HG03571 (cell line): ENCODE measurements around the gene APOL2.
"Not testable (repeated sequence)": the region's sequence is repeated elsewhere in the genome, so short reads cannot be mapped to it uniquely, and the experiment has no call there.

ENCODE experiments used
- ATAC-seq: cut with Tn5 transposase; IDR thresholded peaks from one replicate; pipeline ENCODE4 v1.9.1; 2021; ENCODE audit not compliant: unreplicated experiment

APOL2 gene

DNA sequence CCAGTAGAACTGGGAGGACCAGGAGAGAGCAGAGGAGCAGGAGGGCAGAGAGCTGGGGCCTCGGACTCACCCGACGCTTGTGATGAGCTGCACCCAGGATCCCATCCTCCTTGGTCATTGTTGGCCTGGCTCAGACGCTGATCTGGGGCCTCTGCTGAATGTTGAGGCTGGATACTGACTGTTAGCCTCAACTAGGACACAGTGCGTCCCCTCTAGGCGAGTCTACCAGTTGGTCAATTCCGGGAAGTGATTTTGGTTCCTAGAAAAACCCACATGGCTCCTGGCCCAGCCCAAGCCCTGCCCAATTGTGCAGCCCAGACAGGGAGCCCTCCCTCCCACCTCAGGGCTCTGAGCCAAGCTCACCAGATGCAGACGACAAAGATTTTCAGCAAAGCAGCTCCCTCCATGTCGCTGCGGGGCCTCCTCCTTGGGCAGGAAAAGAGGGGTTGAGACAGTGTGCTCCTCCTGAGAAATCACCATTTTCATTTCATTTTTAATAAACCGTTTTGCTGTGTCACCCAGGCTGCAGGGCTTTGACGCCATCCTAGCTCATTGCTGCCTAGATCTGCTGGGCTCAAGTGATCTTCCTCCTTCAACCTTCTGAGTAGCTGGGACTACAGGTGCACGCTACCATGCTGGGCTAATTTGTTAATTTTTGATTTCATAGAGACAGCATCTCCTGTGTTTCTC is 37.6 kb downstream of the APOL2 start, which contains the start of gene APOL4:
APOL4 (minus strand) TSS at position 180 of the 690 bp plus-strand sequence; CDS start at position 105, 75 bp downstream.
- ATAC-seq: no peak

DNA sequence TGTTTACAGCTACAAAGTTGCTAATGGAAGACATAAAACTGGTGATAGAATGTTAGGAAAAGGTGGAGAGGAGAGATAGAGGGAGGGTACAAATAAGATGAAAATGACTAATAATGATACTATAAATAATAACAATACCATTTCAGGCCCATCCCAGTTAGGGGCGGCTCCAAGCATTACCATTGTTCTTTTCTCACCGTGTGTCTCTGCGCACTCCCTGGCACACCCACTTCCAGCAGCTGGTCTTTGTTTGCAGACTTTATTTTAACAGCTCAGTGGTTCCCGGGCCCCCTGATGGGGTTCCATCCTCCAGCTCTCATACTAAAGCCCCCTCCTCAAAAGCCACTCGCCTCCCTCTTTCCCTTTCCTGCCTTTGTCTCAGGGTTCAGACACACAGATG is 38.3 kb downstream of the APOL2 start:
- not testable (repeated sequence) for ATAC-seq

DNA sequence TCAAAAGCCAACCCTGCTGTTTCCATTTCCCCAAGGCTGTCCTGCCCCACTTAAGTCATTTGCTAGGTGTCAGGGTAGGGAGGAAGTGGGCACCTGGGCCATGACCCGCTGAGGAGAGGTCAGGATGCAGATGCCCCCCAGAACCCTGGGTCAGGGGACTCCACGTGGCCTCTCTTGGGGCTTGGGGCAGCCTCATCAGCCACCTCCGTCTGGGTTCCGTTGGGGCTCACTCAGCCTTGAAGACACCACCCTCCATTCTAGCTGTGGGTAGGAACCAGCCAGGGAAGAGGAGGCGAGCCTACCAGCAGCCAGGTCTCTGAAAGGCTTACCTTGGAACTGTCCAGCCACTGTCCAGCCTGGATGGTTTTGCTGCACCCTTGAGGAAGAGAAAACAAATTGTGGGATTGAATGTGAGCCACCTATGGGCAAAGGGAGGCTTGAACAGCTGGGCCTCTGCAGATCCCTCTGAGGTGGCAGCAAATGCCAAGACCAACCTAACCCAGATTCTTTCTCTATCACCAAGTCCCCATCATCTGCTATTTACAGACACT is 40.3 kb downstream of the APOL2 start:
- ATAC-seq: no peak

DNA sequence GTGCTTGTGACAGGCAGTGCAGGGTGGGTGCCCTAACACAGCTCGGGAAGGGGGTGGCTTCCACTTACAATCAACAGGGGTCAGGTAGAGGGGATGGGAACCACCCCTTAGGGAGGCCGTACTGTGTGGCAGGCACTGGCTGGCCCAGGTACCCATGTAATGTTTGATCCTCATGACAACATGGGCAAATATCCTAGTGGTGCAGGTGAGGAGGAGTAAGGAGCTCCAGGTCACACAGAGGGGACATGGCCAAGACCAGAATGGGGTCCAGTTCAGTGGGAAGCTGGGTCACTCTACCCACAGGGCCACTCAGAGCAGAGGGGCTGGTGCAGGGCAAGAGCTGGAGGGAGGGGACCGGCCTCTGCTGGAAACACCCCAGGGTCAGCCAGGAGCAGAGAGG is 40.8 kb downstream of the APOL2 start:
- no peak for ATAC-seq

DNA sequence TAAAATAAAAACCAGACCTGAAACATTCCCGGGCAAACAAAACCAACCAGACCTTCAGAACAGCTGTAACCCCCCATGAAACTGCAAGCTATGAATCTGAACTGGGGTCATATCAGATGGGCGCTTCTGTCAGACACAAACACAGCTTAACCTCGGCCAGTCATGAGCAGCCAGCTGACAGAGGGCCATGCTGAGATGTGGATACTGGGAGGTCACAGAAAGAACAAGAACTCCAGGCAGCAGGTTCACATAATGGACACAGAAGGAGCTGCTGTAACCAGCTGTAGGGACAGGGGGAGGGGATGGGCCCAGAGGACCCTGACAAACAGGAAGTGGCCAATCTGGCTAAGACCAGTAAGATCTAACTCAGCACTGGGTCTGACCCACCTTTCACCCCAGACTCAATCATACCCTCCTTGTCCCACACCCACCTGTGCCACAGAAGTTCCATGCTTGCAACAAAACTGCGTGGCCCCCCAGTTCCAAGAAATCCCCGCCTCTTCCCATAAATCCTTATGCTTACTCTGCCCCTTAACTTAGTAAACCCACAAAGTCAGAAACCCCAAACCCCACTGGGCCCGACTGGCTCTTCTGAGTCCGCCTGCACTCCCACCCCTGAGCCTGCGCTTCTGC is 41.7 kb downstream of the APOL2 start:
- no peak for ATAC-seq

DNA sequence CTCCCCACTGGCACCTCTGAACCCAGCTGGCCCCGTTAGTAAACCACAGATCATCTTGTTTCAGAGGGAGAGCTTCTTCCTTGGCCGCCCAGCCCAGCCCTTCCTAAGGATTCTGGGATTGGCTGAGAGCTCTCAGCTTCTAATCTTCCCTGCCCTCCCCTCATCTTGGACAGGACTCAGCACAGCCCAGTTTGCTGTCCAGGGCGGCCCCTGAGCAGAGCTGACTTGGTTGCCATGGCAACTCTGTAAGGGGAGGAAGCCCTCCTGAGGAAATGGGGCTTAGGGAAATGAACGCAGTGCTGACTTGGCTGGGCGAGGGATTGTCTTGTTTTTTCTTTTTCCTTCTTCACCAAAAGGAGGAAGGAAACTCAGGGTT is 42.3 kb downstream of the APOL2 start:
- no peak for ATAC-seq

DNA sequence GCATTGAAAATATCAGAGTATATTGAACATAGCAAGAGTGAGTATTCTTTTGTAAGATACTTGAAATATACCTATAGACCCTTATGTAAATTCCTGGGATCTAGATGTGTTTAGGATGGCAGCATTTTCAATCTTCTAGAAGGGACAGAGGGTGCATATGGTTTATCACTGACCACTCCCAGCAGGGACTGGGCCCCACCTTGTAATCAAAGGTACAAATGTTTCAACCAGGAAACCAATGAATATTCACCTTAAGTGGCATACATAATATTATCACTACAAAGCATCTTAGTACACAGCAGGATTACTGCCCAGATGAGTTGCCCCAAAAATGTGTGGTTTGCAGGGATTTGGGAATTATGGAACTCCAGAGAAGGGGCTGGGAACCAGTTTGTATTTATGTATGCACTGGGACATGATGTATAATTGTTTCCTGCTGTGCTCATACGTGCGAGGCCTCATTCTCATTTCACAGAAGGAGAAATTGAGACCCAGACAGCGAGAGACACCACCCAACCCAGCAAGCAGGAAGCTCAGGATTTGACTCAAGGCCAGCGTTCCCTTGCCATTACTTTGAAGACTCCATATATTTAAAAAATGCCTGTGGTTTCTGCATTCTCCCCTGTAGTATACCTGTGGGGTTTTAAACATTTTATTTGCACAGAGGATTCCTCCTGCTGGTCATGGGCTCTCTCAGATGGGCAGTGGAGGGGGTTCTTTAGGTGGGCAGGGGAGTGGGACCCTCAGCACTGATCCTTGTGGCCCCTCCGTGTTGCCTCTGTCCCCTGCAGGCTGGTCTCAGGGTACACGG is 42.9 kb downstream of the APOL2 start:
- ATAC-seq: no peak

DNA sequence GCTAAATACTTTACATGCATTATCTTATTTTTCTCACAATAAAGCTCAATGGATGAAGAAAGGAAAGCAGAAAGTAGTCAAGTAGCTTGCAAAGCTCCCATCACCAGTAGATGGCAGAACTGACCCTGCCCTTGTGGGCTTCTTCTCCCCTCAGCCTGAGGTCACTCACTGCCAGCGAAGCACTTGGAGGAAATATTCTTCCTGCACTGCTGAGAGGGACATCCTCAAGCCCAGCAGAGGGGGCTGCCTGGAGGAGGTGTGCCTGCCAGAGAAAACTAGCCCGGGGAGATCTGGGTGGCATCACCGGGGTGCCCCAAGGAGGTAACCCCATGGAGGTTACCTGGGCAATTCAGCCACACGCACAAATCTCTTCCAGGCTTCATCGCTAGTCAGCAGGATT is 44.4 kb downstream of the APOL2 start:
- ATAC-seq: no peak

DNA sequence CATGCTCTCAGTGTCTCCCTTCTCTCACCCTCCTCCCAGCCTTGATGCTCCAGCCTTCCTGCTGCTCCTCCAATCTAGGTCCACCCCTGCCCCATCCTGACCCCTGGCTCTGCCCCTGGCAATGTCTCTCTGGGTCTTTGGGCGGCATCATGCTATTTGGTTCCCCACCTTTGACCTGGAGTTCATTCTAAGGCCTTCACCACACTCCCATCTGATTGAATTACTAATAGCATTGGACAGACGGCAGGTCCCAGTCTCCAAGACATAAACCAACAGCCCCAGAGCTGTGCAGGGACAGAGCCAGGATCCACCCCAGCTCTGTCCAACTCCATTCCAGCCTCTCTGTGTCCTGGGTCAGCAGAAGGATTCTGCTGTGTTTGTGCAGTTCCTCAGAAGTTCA is 44.9 kb downstream of the APOL2 start:
- no peak for ATAC-seq

DNA sequence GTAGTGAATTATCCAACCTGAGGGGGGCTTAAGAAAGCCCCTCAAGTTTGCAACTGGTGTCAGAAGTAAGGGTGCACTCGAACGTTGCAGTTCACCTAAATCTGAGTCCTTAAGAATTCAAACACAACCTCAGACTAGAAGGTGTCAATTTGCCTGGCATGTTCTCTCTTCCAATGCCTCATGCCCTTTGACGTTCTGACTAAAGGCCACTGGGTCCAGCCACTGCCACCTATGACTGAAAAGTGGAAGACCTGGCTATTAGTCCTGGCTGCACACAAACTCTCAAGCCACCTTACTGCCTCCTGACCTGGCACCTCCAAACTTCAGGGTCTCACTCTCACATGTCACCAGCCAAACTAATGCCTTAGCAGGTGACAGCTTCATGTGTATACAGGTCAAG is 45.8 kb downstream of the APOL2 start:
- ATAC-seq: no peak

DNA sequence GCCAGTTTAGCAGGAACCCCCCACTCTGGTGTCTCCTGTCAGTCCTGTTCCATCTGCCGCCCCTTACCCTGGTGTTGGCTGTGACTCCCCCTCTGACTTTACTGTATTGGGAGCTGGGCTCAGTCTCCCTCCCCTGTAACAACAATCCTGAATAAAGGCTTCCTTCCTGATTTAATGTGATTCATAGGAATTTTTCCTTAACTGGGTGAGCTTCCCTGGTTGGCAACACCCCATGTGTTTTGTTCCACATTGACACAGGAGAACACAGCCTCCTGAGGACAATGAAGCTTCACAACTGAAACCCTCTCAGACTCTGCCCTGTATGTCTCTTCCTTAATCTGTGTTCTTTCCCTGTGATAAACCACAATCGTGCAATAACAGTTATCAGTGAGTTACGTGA is 46.2 kb downstream of the APOL2 start:
- ATAC-seq: no peak

DNA sequence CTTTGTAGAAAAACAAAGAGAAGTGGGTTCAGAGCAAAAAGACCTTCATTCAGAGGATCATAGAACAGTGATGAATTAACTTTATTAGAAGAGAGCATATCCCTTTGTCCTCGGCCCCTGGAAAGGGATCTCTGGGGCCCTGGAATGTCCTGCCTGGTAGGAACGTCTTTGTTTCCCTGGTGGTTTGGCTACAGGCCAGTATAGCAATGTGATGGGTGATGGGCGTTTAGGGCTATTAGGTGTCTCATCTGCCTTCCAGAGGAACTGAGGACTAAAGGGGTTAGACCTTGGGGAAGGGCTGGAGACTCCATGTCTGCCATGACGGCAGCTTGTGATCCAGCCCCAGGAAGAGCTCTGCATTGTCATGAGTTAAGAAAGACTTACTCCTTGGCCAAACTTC is 46.8 kb downstream of the APOL2 start:
- ATAC-seq: no peak

DNA sequence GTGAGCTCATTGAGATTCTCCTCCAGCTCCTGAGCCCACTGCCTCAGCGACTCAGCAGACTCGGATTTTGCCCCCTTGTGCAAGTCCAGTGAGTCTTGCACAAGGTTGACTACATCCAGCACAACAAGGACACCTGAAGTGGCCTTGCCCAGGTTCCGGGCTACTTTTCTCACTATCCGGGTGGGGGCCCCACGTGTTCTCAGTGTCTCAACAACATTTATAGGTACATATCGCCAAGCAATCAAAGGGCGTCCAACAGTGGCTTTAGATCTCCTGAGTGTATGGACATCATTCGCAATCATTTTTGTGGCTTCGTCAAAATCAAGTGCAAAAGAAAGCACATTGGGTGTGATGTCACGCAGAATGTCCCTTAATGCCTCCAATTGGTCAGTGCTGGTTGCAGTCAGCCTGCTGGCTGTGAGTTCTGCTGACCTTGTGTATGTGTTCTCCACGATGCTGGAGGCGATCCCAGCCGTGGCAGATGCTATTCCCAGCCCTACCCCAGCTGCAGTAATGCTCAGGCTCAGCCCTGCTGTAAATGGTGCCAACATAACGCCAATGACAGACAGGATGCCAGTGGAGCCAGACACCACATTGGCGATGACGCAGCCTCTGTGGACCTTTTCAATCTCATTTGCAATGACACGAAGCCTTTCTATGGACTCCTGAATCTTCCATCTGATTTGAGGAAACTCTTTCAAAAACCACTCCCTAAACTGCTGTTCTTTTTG is 48.1 kb downstream of the APOL2 start:
- ATAC-seq: no peak

DNA sequence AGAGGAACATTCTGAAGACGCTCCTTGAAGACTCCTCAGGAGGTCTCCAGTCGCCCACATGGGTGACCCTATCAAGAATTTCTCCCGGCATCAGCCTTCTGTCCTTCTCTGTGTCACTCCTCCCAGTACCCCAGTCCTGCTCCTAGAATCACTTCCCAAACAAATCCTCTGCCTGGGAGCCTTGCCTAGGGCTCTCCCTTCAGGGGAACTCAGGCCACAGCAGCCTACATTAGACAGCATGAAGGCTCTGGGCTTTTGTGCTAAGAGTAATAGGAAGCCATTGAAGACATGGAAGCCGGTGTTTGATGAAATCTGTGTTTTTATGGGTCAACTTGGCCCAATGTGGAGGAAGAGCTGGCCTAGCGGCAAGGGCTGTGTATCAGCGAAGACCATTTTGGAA is 51.5 kb downstream of the APOL2 start:
- ATAC-seq: not testable (repeated sequence)

DNA sequence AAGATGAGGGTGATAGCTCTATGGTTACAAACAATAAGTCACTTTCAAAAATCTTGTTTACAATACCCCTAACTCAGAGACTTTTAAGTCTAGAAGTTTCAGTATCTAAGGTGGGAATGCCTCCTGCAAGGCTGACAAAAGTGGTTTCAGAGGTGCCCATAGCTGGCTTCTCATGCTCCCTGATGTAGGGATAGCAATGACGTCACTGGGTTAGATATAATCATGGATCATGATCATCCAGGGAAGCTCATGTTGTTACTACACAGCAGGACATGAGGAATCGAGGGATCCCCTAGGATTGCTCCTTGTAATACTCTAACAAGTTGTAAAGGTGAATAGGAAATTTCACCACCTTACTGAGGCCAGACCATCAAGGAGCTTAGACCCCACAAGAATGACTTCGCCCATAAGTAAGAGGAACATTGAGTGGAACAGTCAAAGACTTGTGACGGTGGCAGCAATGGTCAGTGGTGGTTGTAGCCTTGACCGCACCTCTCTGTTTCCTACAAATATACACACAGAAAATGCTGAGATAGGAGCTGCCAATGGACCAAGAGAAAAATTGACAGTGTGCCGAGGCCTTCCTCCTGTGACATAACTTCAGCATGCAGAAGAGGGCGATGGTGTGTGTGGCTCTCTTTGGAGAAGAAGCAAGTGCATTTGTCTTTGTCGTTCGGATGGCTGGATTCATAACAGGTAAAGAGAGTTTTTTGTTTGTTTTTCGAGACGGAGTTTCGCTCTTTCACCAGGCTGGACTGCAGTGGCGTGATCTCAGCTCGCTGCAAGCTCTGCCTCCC is 53.3 kb downstream of the APOL2 start:
- no peak for ATAC-seq

DNA sequence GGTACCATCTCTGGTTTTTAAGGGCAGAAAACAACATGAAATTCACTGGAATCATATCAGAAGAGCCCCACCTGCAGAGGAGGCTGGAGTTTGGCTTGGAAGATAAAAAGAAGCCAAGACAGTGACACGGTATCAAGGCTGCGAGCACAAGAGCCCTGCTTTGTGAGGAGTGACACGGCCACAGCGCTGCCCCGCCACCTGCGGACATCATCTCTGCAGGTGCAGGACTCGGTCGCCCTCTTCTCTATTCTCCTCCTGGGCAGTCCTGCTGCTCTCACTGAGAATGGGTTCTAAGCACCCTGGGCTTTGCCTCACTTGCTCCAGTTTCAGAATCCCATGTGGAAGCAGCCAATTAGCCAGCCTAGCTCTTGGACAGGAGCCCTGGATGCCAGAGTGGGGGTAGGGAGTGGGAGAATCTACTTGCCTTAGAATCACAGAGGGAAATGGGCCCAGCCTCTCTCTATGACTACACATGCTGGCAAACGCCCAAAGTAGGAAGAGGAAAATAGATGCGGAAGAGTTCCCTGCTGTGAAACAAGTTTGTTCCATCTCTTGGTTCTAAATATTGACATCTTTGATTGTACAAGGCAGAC is 54.8 kb downstream of the APOL2 start:
- no peak for ATAC-seq

DNA sequence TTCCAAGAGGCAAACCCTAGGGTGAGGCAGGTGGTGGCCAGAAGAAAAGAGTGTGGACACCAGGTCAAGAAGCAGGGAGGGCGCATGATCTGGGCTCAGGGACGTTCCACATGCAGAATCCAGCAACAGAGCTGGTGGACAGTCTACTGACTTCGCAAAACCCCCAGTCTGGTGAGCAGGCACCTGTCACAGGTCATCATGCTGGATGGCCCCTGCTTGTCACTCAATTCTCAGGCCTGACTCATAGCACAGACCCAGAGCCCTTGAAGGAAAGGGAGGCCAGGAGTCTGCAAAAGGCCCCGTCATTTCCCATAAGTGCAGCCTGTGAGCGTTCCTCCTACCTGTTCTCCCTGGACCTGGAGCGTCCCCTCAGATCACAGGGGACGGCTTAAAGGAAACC is 55.9 kb downstream of the APOL2 start:
- no peak for ATAC-seq

DNA sequence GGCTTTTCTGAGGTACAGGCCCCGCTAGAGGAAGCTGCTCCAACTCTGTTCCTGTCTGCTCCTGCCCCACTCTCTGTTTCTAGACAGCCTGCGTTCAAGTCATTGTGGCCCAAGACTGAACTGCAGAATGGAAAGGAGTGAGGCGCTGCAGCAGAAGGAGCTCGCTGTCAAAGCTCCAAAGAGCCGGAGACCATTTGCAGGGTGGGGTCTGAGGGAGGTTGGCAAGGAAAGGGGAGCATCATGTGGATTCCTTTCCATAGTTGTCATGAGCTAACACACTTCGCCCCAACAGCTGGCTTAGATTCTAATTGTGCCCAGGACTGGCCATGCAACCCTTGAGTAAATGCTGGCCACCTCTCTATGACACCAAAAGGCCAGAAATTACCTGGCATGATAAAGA is 56.5 kb downstream of the APOL2 start:
- no peak for ATAC-seq

DNA sequence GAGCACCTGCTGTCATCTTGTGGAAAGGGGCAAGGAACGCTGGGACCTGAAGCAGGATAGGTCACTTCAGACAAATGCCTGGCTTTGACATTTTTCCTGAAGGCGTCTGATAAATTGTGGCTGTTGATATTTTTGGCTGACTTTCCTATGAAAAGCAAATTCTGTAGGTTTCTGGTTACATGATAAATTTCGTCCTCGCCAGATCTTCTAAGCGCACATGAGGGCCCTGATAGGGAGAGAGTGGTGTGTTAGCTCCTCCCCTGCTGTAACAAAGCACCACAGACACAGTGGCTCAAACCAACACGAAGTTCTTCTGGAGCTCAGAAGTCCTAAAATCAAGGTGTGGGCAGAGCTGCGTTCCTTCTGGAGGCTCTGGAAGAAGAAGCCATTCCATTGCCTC is 57.3 kb downstream of the APOL2 start:
- no peak for ATAC-seq

DNA sequence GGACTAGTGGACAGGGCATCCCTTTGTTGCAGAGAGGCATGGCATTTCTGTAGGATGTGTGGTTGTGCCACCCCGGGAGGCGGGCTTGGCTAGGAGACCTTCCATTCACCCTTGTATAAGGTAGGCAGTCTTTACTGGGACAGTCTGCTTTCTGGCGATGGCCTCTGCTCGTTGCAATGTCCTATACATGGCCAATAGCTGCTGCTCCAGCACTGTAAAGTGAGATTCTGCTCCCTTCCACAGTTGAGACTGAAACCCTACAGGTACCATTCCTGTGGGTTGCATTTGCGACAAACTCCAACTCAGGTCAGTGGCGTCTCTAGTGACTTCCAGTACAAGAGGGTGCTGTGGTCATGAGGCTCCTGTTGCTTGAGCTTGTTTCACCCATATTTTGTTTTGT is 58.4 kb downstream of the APOL2 start:
- no peak for ATAC-seq
